GM21723 (cell line): ENCODE measurements around the gene TMCO4.

Experiments used
- ATAC-seq: cut with Tn5 transposase; IDR thresholded peaks from one replicate; pipeline ENCODE4 v1.9.1; 2021; ENCODE audit warnings: mild to moderate bottlenecking, moderate library complexity; ENCODE audit not compliant: unreplicated experiment

Gene TMCO4

DNA sequence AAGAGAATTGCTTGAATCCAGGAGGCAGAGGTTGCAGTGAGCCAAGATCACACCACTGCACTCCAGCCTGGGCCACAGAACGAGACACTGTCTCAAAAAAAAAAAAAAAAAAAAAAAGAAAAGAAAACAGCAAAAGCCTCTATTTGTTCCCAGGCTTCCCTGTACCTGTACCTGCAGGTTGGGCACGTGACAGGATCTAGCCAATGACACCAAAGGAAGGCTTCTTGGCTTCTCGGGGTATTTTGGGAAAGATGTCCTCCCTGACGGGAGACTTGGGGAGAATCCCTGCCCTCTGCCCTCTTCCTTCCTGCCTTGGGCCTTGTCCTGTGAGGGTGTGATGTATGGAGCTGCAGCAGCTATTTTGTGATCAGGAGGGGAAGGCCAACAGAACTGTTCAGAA is 22.8 kb downstream of the TMCO4 start:
- ATAC-seq: no peak

DNA sequence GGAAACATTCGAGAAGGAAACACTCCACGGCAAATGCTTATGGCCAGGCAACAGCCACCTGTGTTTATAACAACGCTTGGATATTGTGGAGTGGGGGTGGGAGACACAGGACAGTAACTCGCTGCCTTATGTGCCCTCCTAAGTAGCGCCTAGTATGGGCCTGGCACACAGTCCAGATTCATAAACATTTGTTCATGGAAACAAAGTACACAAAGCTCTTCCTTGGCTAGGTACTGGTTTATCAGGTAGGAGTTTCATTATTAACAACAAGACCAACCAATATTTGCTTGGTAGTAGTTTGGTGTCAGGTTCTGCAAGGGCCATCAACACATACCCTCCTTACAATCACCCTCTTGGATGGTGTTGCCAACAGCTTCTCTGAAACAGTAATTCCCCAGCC is 23.4 kb downstream of the TMCO4 start:
- no peak for ATAC-seq

DNA sequence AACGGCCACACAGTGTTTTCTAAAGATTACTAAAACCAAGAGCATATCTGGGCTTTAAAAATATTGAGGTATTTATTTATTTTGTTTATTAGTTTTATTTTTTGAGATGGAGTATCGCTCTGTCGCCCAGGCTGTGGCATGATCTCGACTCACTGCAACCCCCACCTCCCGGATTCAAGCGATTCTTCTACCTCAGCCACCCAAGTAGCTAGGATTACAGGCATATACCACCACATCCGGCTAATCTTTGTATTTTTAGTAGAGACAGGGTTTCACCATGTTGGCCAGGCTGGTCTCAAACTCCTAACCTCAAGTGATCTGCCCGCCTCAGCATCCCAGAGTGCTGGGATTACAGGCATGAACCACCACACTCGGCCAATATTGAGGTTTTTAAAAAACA is 23.9 kb downstream of the TMCO4 start:
- ATAC-seq: no peak

DNA sequence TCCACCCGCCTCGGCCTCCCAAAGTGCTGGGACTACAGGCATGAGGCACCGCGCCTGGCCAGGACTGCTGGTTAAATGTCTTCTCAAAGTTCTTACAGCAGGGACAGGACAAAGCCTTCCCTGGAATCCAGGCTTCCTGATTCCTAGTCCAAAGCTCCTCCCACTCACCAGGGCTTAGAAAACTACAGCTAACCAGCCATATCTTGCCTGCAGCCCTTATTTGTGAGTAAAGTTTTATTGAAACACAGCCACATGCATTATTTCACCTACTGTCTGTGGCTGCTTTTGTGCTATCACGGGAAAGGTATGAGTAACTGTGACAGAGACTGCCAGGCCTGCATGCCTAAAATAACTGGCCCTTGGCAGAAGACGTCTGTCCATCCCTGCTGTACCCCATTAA is 24.4 kb downstream of the TMCO4 start:
- no peak for ATAC-seq

DNA sequence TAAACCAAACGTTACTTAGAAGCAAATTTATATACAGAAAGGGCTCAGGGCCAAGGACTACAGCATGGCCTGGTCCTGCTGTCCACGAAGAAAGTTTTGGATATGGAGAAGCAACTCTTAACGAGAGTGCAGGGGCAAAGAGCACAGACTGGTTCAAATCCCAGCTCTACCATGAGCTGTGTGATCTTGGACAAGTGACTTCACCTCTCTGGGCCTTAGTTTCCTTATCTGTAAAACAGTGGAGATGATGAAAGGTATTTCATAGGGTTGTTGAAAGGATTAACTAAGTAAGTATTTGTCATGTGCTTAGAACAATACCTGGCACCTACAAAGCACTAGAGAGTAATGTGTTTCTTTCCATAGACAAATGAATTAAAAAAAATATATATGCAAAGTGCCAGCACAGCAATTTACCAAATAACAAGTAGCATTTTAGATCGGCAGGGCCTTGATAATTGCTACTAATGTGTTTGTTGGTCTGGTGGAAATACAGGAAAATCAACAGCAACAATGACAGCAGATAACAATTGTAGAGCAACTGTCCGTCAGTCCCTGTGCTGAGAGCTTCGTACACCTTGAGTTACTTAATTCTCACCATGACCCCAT is 25.4 kb downstream of the TMCO4 start:
- no peak for ATAC-seq

DNA sequence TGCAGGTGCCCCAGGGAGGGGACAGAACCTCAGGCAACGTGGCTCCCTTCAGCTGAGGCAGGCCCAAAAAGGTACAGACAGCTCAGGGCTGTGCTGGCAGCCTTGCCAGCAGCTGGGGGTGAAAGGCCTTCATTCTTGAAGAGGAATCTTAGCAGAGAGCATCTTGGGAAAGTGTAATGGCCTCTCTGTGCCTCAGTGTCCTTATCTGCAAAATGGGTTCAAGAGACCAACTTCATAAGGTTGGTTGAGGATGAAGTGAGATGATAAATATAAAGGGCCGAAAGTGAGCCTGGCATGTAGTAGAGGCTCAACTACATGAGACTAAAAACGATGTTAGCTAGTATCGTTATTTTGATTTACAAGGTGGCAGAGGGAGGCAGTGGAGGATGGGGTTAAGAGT is 26.2 kb downstream of the TMCO4 start:
- no peak for ATAC-seq

DNA sequence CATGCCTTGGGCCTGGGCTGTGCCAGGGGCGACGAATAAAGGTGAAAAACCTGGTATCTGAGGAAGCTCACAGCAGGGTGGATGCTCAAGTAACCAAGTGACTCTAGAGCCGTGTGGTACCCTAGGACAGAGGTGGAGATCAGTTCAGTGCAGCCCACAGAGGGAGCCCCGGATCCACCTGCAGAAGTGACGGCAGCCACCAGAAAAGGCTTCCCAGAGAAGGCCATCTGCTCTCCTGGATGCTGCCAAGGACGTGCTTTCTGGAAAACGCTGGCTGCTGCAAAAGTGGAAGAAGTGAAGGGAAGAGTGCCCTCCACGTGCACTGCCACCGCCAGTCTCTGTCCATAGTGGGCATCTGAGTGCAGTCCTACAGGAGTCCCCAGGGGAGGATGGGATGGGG is 27.7 kb downstream of the TMCO4 start:
- ATAC-seq: no peak

DNA sequence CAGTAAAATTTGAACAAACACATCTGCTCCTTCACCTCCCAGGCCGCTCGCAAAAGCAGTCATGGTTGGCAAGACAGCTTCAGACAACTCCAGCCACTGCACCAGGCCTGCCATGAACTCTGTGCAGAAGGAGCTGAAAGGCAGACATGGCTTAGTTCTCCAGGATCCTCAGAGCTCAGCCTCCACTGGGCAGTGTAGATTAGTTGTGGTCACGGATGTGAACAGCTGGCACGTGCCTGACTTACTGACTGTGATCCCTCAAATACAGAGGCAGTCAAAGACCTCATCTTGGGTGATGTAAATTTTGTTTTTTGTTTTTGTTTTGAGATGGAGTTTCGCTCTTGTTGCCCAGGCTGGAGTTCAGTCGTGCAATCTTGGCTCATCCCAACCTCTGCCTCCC is 28.4 kb downstream of the TMCO4 start:
- ATAC-seq: no peak

DNA sequence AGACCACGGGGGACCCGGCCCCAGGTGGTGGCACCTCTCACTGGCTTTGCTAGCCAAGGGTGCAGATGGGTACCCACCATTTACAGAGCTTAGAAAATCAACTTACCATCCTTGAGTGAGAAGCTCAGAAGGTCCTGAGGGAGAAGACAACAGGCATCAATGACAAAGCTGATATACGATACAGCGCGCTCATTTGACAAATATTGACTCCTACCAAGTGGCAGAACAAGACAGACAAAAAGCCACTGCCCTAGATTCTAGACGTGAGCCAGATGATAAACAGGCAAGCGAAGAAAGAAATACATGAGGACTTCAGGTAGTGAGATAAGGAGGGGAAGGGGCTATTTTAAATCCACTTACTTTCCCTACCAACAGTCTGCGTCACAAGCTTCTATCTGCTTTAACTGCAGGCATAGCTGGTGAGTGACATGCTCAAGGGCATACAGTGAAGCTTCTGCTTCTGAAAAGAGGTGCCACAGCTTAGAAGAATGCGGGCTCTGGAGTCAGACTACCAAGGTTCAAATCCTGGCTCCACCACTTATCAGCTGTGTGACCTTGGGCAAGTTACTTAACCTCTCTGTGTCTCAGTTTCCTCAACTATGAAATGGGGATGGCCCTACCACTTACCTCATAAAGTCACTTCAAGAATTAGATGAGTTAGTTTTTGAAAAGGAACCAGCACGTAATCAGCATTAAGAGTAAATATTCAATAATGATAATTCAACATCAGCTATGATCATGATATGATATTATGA is 29.1 kb downstream of the TMCO4 start:
- ATAC-seq: no peak

DNA sequence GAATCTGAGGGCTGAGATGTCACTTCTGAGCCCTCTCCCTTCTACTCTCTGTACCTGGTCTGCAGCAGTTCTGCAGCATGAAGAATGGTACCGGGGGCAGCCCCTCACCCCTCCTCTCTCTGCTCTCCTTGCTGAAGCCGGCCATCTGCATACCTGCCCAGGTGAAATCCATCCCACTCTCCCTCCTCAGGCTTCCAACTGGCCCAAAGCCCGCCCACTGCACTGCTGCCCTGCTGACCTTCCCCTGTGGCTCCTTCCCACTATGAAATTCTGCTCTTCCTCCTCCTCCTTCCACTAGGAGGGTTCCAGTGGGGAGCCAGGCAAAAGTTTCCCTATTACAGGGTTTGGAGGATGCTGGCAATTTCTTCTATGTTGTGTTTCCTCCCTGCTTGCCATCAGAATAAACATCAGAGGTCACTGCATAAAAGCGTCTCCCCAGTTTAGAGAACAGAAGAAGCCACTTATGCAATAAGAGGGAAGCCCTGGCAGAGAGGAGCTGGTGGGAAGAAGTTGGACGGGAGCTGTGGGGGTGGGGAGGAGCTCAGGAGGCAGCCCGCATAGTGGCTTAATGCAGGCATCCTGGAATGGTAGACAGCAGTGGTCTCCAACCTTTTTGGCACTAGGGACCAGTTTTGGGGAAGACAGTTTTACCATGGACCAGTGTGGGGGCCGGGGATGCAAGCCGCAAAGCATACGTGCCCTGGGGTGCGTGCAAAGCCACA is 30.3 kb downstream of the TMCO4 start:
- no peak for ATAC-seq

DNA sequence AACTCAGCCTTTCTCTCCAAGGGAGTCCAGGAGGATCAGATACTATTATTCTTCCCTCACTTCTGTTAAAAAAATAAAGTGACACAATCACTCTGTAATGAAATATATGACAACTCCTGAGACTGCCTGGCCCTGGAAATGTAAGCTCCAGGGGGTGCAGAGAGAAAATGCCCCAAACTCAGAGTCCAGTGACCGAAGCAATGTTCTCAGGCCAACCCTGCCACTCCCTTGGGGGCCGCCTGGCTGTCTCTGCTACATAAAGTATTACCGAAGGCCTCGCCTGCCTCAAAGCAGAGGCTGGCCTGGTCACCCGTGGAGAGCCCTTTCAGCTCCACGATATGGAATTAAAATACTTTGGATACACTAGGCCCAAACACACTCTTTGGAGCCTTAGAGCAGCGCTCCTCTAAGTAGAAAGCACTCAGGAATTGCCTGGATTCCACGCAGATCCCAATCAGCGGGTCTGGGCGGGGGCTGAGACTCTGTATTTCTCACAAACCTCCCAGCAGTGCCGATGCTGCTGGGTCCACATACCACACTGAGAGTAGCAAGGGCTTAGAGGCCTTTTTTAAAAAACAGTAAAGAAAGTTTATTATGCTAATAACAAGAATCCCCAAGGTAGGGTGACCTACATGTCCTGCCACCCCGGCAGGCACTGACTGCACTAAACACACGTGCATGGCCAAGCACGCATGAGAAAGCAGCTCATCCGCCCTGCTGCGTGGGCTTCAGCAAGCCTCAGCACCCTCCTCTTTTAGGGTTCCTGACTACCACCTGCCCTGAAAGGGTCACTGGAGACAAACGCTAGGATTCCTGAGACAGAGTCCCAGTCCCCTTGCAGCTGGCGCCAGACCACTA is 31.1 kb downstream of the TMCO4 start:
- no peak for ATAC-seq

DNA sequence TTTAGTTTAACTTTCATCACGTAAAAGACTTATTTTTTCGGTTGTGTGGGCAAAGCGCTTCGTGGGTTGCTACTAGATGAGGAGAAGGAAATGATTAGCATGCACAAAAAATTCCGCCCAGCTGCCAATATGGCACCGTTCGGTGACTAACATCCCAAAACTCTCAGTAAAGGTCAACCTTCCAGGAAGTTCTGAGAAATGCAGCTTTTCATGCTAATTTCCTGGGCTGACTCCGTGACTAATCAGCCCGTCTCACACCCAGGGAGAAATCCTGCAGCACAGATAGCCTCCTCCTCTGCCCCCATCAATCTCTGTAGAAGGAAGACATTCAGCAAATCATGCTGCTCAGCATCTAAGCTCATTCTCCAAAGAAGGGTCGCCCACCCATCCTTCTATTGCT is 34.1 kb downstream of the TMCO4 start:
- ATAC-seq: no peak

DNA sequence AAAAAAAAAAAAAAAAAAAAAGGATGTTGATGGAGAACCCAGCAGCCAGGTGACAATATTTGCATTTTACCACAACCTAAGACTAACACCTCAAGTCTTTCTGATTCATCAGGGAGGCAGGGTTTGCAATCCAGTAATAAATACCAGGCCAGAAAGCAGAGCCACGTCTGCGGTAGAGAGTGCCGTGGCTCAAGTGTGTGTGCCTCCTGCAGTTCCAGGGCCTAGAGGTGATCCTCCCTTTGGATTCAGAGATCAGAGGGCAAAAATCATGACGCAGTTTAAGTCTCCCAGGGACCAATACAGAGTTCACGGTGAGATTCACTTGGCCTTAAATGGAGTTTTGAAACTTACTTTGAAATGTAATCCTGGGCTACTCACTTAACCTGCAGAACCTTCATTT is 34.9 kb downstream of the TMCO4 start:
- ATAC-seq: no peak

DNA sequence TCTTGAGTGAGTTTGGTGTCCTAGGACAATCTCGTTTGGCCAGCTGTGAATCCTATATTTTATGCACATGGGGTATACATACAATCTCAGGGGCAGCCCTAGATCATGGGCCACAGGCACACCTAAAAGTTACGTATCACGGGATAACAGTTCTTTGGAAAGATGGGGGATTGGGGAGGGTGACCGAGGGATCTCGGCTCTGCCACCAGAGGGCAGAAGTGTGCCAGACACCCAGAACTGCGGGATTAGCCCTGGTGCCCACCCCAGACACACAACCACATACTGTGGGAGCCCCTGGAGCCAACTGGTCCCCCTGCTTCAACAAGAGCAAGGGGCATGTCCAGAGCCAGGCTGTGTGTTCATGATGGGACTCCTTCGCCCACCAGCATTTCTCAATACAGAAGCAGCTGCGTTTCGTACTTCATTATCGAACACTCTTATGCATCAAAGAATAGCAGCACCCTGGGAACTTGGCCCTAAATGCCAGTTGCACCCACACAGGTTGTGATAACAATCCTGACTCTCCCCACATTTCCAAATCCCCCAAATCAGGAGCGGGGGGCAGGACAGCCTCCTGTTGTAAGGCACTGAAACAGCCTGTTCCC is 37.4 kb downstream of the TMCO4 start:
- no peak for ATAC-seq

DNA sequence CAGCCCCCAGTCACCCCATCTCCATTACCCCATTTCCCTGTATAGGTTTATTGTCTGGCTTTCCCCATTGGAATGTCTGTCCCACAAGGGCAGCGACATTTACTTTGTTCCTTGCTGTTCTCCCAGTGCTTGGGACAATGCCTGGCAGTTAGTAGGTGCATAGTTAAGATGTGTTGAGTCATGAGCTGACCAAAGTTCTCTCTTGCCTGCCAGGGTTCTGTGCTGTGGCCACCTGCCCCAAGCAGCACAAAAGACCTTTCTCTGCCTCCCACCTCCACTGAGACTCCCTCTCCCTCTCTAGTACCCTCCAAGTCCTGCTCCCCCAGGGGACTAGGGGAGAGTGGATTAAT is 40.0 kb downstream of the TMCO4 start:
- no peak for ATAC-seq

DNA sequence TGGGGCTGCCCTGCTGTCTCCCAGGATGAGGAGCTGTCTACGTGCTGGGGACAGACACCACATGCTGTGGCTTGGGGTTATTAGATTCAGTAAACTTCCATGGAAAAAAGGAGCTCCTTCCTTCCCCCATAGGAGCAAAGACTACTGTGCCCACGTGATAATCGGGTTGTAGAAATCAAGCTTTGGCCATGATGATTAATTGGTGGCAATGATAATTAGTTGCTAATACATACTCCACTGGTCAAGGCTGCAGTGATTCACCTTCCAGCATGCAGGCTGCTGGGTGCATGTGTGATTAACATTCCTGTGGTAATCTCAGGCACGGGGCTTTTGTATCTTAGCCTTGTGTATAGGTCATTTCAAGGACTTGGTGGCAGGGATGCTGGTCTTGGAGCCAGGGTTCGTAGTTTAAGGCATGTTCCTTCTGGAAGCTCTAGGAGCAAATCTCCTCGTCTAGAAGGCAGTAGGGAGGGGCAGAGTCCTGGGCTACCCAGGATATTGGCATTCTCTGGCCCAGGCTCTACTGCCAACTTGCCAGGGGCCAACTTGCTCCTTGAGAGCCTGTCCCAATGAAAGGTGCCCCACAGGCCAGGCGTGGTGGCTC is 41.4 kb downstream of the TMCO4 start:
- no peak for ATAC-seq

DNA sequence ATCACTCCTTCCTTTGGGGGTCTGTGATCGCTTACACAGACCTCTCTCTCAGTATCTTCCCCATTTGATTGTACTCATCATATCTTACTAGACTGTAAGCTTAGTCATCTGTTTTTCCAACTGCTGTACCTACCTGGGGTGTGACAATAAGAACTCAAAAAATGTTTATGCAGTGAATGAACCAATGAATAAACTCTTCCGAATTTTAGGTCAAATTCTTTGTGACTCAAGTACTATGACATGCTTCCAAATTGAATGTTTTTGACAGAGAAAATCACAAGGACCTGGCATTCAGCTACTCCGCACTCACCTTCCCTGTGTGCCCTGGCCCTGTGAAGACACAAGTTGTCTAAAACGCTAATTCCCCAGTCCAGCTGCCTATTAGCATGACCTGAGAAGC is 42.1 kb downstream of the TMCO4 start:
- no peak for ATAC-seq

DNA sequence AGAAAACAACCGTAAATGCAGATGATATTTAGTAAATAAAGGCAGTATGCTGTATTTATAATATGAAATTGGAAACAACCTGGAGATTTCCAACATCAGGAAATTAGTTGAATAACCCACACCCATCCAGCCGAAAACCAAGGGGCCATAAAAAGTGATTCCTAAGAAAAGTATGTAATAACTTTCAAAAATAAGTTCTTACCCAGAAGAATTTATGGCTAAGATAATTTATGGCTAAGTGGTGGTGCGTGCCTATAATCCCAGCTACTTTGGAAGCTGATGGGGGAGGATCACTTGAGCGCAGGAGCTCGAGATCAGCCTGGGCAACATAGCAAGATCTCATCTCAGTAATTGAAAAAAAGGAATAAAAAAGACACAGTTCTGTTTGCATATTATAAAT is 43.2 kb downstream of the TMCO4 start:
- ATAC-seq: no peak

DNA sequence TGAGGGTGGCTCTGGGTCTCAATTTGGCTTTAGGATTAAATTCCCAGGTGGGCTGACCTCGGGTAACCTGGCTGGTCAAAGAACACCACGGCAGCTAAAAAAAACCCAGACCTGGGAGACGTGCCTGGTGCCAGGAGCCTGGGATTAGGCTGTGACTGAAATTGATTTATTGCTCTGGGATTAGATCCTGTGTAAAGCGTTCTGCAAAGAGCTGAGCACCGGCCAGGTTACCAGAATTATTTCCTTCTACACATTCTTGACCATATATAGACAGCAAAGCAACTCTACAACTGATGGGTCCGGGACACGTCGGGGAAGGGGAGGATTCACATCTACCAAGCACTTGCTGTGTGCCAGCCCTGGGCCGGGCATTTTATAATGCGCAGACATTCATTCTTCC is 45.2 kb downstream of the TMCO4 start:
- no peak for ATAC-seq

DNA sequence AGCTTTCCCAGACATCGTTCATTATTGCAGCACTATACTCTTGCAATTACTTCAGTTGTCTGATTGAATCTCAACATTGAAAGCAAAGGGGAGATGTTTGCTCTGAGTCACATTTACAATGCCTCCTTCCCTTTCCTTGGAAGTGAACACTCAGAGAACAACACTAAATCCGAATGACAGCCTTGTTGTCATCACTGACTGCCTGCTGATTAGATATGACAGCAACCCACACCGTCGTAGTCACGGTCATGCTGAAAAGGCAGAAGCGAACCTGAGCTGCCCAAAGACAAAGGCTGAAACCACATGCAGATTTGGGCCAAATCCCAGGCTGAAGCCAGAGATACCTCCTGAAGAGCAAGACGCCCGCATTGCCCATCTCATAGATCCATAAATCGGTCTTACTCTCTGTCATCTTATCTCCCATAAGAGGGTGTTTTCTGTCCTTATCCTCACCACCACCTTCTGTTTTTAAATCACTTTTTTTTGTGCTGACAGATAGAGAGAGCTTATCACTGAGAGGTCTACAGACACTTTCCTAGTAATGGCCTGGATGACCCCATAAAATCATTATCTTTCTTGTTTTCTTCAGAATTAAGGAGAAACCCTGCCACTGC is 47.5 kb downstream of the TMCO4 start:
- no peak for ATAC-seq
